Parathyroid adenoma (tissue), 2 donors: ENCODE results near the gene SPTAN1.

Source experiments
- H2AFZ ChIP-seq: fragments of 300-600 bp; sonication (generic); one replicate; pipeline ENCODE4 v1.7.0; 2017; ENCODE audit warnings: antibody characterized with exemption, mild to moderate bottlenecking
- H3K27ac ChIP-seq: fragments of 300-600 bp; sonication (generic); one replicate; pipeline ENCODE4 v1.7.0; 2017
- H3K27me3 ChIP-seq: fragments of 300-600 bp; sonication (generic); one replicate; pipeline ENCODE4 v1.7.0; 2017; ENCODE audit warnings: low read length; ENCODE audit not compliant: control insufficient read depth, insufficient read depth
- H3K36me3 ChIP-seq: fragments of 300-600 bp; sonication (generic); one replicate; pipeline ENCODE4 v1.7.0; 2017; ENCODE audit warnings: low read length; ENCODE audit not compliant: control insufficient read depth, insufficient read depth
- H3K4me1 ChIP-seq: fragments of 300-600 bp; sonication (generic); one replicate; pipeline ENCODE4 v1.7.0; 2017; ENCODE audit warnings: control low read depth
- H3K4me2 ChIP-seq: fragments of 300-600 bp; sonication (generic); one replicate; pipeline ENCODE4 v1.7.0; 2017; ENCODE audit warnings: low read length
- H3K4me3 ChIP-seq: fragments of 300-600 bp; sonication (generic); one replicate; pipeline ENCODE4 v1.7.0; 2017; ENCODE audit warnings: low read depth, low read length
- H3K79me2 ChIP-seq: fragments of 300-600 bp; sonication (generic); one replicate; pipeline ENCODE4 v1.7.0; 2017; ENCODE audit warnings: control low read depth
- H3K9ac ChIP-seq: fragments of 300-600 bp; sonication (generic); one replicate; pipeline ENCODE4 v1.7.0; 2017; ENCODE audit warnings: mild to moderate bottlenecking
- H3K9me3 ChIP-seq: fragments of 300-600 bp; sonication (generic); one replicate; pipeline ENCODE4 v1.7.0; 2017; ENCODE audit warnings: low read length; ENCODE audit not compliant: control insufficient read depth
- CTCF ChIP-seq: fragments of 300-600 bp; sonication (generic); IDR thresholded peaks from one replicate; pipeline ENCODE4 v1.7.0; 2017; ENCODE audit warnings: antibody characterized with exemption, mild to moderate bottlenecking
- donor health status: primary hyperparathyroidism.

SPTAN1 gene

GRCh38 chr9:128677794-128678193, 125.4 kb downstream of the SPTAN1 start:
- Histone ChIP-seq H3K27me3 (no peaks in the 10 kb centered on the region), H3K79me2 (no peaks in the 10 kb centered on the region), H3K27ac (no peak overlapping the region), H3K4me2 (no peak overlapping the region), H3K36me3 (no peaks in the 10 kb centered on the region), H3K4me3 (no peak overlapping the region), H2AFZ (no peak overlapping the region), H3K9ac (no peak overlapping the region), H3K4me1 (no peaks in the 10 kb centered on the region), H3K9me3 (no peaks in the 10 kb centered on the region)
- no peak for TF ChIP-seq CTCF
